ENCODE measurements around the gene RTN1. TPM values are rescaled to one million over a fixed set of nuclear protein-coding genes. Genes with fewer than 3 reads are reported as not detected.

The RTN1 gene
- total RNA-seq, 1 experiment from 2014 or later: 0.05 TPM

GRCh38 chr14:59845245-59845644 lies 25.3 kb downstream of the RTN1 start:
- H3K4me3 ChIP-seq (ENCODE audit: low read depth in 2 of 2, low read length in 2 of 2): no peak overlapping the region
- intact Hi-C loops (cut with micrococcal nuclease; ENCODE audit: unreplicated experiment): no loop called here
- ChIA-PET CTCF (no interaction called here), POLR2A (no interaction called here)
- no peak overlapping the region for H3K27ac ChIP-seq (ENCODE audit: low read length)
- in situ Hi-C loops (cut with HindIII; ENCODE audit: low pct_unique_long_range_greater_than_20kb, low sequenced_read_pairs): no loop called here
- BruUV-seq (replicated peaks): no TSS peak
- H3K4me1 ChIP-seq (ENCODE audit: control insufficient read depth, insufficient read depth, low read length): no peaks in the 10 kb centered on the region
- DNase-seq (ENCODE audit: low read depth, low spot score) (no peak), ATAC-seq (no peak)
- TF ChIP-seq CTCF (IDR thresholded peaks at IDR 0.05): no peak
- no peak for TF ChIP-seq TCF7L2 (IDR thresholded peaks at IDR 0.05; ENCODE audit: low read depth, low read length)
- TF ChIP-seq POLR2AphosphoS5 (IDR thresholded peaks at IDR 0.05; ENCODE audit: low read depth, low read length): no peak
- TF ChIP-seq SIN3A (IDR thresholded peaks at IDR 0.05; ENCODE audit: borderline replicate concordance, insufficient read depth, low read depth, low read length): no peak
- TF ChIP-seq, protein P1, sequence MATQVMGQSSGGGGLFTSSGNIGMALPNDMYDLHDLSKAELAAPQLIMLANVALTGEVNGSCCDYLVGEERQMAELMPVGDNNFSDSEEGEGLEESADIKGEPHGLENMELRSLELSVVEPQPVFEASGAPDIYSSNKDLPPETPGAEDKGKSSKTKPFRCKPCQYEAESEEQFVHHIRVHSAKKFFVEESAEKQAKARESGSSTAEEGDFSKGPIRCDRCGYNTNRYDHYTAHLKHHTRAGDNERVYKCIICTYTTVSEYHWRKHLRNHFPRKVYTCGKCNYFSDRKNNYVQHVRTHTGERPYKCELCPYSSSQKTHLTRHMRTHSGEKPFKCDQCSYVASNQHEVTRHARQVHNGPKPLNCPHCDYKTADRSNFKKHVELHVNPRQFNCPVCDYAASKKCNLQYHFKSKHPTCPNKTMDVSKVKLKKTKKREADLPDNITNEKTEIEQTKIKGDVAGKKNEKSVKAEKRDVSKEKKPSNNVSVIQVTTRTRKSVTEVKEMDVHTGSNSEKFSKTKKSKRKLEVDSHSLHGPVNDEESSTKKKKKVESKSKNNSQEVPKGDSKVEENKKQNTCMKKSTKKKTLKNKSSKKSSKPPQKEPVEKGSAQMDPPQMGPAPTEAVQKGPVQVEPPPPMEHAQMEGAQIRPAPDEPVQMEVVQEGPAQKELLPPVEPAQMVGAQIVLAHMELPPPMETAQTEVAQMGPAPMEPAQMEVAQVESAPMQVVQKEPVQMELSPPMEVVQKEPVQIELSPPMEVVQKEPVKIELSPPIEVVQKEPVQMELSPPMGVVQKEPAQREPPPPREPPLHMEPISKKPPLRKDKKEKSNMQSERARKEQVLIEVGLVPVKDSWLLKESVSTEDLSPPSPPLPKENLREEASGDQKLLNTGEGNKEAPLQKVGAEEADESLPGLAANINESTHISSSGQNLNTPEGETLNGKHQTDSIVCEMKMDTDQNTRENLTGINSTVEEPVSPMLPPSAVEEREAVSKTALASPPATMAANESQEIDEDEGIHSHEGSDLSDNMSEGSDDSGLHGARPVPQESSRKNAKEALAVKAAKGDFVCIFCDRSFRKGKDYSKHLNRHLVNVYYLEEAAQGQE (IDR thresholded peaks at IDR 0.05; ENCODE audit: insufficient read depth in 1 of 2, low read depth in 2 of 2, low read length in 1 of 2): no peak
- H3K27me3 ChIP-seq (ENCODE audit: control insufficient read depth, insufficient read depth, low read length): no peaks in the 10 kb centered on the region
- H3K36me3 ChIP-seq (ENCODE audit: control insufficient read depth, insufficient read depth, low read length): no peaks in the 10 kb centered on the region
- no peaks in the 10 kb centered on the region for H3K9me3 ChIP-seq (ENCODE audit: control insufficient read depth, insufficient read depth, low read depth, low read length)

DNA sequence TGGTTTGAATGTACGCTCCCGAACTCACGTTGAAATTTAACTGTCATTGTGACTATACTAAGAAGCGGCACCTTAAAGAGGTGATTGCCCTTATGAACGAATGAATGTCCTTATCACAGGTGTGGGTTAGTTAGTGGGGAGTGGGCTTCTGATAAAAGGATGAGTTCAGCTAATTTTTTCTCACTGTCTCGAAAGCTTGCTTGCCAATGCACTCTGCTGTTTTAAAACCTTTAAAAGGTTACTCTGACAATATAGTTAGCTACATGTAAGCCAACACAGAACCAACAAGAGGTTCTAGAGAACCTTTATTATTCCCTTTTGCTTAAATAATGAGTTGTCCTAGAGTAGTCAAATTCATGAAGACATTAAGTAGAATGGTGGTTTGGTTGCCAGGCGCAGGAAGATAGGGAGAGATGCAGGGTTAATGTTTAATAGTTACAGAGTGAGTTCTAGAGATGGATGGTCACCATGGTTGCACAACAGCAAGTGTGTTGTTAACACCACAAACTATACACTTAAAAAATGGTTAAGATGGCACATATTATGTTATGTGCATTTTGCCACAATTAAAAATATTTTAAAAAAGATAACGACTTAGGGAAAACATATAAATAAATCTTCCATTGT lies 26.3 kb downstream of the RTN1 start:
- H3K4me1 ChIP-seq (ENCODE audit: control insufficient read depth, insufficient read depth, low read length): no peaks in the 10 kb centered on the region
- TF ChIP-seq, protein P1 (IDR thresholded peaks at IDR 0.05; ENCODE audit: insufficient read depth in 1 of 2, low read depth in 2 of 2, low read length in 1 of 2): no peak
- TF ChIP-seq SIN3A (IDR thresholded peaks at IDR 0.05; ENCODE audit: borderline replicate concordance, insufficient read depth, low read depth, low read length): no peak
- no peak for TF ChIP-seq TCF7L2 (IDR thresholded peaks at IDR 0.05; ENCODE audit: low read depth, low read length)
- TF ChIP-seq POLR2AphosphoS5 (IDR thresholded peaks at IDR 0.05; ENCODE audit: low read depth, low read length): no peak
- TF ChIP-seq CTCF (IDR thresholded peaks at IDR 0.05): no peak
- no peaks in the 10 kb centered on the region for H3K9me3 ChIP-seq (ENCODE audit: control insufficient read depth, insufficient read depth, low read depth, low read length)
- no peak for ATAC-seq
- BruUV-seq (replicated peaks): no TSS peak
- in situ Hi-C loops (cut with HindIII; ENCODE audit: low pct_unique_long_range_greater_than_20kb, low sequenced_read_pairs): no loop called here
- H3K36me3 ChIP-seq (ENCODE audit: control insufficient read depth, insufficient read depth, low read length): no peaks in the 10 kb centered on the region
- CTCF ChIA-PET: no interaction called here
- intact Hi-C loops (cut with micrococcal nuclease; ENCODE audit: unreplicated experiment): no loop called here
- no peak overlapping the region for H3K27ac ChIP-seq (ENCODE audit: low read length)
- H3K4me3 ChIP-seq (ENCODE audit: low read depth in 2 of 2, low read length in 2 of 2): no peak overlapping the region
- H3K27me3 ChIP-seq (ENCODE audit: control insufficient read depth, insufficient read depth, low read length): no peaks in the 10 kb centered on the region
- no peak for DNase-seq (ENCODE audit: low read depth, low spot score)
- POLR2A ChIA-PET: no interaction called here

Data from Panc1 (cell line).